Neural progenitor cell (in vitro differentiated cells): ENCODE data around the gene PRDM5. TPM values are rescaled to one million over a fixed set of nuclear protein-coding genes. Genes with fewer than 3 reads are reported as not detected.

Experiments
- DNase-seq: peaks from one replicate; pipeline ENCODE4 v3.0.0-alpha.2; 2016; ENCODE audit warnings: low spot score
- H2AFZ ChIP-seq: fragments of 200-600 bp; sonication (generic); replicated peaks from 2 replicates; pipeline ENCODE4 v1.6.1; 2016; ENCODE audit warnings: antibody characterized with exemption
- H3F3A ChIP-seq: fragments of 200-600 bp; sonication (generic); 2 replicates; pipeline ENCODE4 v1.6.1; 2016; ENCODE audit warnings: antibody characterized with exemption, low read depth
- H3K27ac ChIP-seq: fragments of 200-600 bp; sonication (generic); 2 replicates; pipeline ENCODE4 v1.5.1; 2016; ENCODE audit warnings: mild to moderate bottlenecking
- H3K27me3 ChIP-seq: fragments of 200-600 bp; sonication (generic); 2 replicates; pipeline ENCODE4 v1.6.1; 2016; ENCODE audit warnings: mild to moderate bottlenecking, moderate library complexity
- H3K36me3 ChIP-seq: fragments of 200-600 bp; sonication (generic); 2 replicates; pipeline ENCODE4 v1.5.1; 2016
- H3K4me1 ChIP-seq: fragments of 200-600 bp; sonication (generic); 2 replicates; pipeline ENCODE4 v1.6.1; 2016; ENCODE audit warnings: mixed run types
- H3K4me2 ChIP-seq: fragments of 200-600 bp; sonication (generic); 2 replicates; pipeline ENCODE4 v1.6.1; 2016
- H3K4me3 ChIP-seq: fragments of 200-600 bp; sonication (generic); 2 replicates; pipeline ENCODE4 v1.5.1; 2016
- H3K79me2 ChIP-seq: fragments of 200-600 bp; sonication (generic); 2 replicates; pipeline ENCODE4 v1.6.1; 2016; ENCODE audit warnings: low read depth
- H3K9ac ChIP-seq: fragments of 200-600 bp; sonication (generic); 2 replicates; pipeline ENCODE4 v1.6.1; 2016
- H3K9me3 ChIP-seq: fragments of 200-600 bp; sonication (generic); 2 replicates; pipeline ENCODE4 v1.5.1; 2016; ENCODE audit warnings: low read depth
- H4K20me1 ChIP-seq: fragments of 200-600 bp; sonication (generic); 2 replicates; pipeline ENCODE4 v1.6.1; 2016; ENCODE audit warnings: low read depth
- H3K27ac Mint-ChIP-seq: 3 replicates; pipeline ENCODE4 v1.8.0; 2021; ENCODE audit warnings: mixed read lengths
- H3K27me3 Mint-ChIP-seq: 2 replicates; pipeline ENCODE4 v1.8.0; 2022; ENCODE audit warnings: low read depth, mild to moderate bottlenecking, inconsistent platforms, moderate library complexity, mixed read lengths; ENCODE audit not compliant: insufficient read depth
- H3K36me3 Mint-ChIP-seq: 3 replicates; pipeline ENCODE4 v1.8.0; 2021; ENCODE audit warnings: mixed read lengths
- H3K4me1 Mint-ChIP-seq: 3 replicates; pipeline ENCODE4 v1.8.0; 2021; ENCODE audit warnings: mixed read lengths
- H3K4me3 Mint-ChIP-seq: 3 replicates; pipeline ENCODE4 v1.8.0; 2021; ENCODE audit warnings: mild to moderate bottlenecking, moderate library complexity, mixed read lengths
- H3K9me3 Mint-ChIP-seq: 3 replicates; pipeline ENCODE4 v1.8.0; 2020; ENCODE audit warnings: mixed read lengths
- EZH2 ChIP-seq: fragments of 200-600 bp; sonication (generic); IDR thresholded peaks from 2 replicates; pipeline ENCODE4 v1.6.1; 2017; ENCODE audit warnings: antibody characterized with exemption, mild to moderate bottlenecking, moderate library complexity
- EZH2phosphoT487 ChIP-seq: fragments of 200-600 bp; sonication (generic); IDR thresholded peaks from 2 replicates; pipeline ENCODE4 v1.6.1; 2017; ENCODE audit warnings: antibody characterized with exemption
- total RNA-seq: library from RNA; depleted of rRNA; stranded (reverse); fragments of >200 nt; gene quantifications from 2 replicates; pipeline ENCODE4 v1.2.3, GENCODE V29; 2015; ENCODE audit warnings: low replicate concordance
- TF ChIP-seq, protein P1 (sequence below): fragments of 200-600 bp; sonication (generic); IDR thresholded peaks from 2 replicates; pipeline ENCODE4 v1.5.1; 2017; ENCODE audit warnings: antibody characterized with exemption, mild to moderate bottlenecking

The PRDM5 gene
- total RNA-seq, 1 donor from 2014 or later: 51.7 TPM

DNA sequence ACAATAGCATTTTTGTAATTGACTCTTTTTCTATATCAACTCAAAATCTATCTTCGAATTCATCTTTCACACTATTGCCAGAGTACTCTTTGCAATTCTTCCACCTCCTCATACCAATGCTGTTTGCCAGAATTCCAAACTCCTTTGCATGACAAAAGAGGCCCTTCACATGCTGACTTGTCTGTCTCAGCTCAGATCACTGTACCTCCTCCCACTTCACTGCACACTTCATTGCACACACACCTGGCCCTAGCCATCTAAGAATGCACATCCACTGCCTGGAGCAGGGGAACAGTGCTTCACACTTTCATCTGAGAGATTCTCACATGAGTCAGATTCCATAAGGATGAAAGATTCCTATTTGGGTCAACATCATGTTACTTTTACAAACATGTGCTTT lies 56.5 kb downstream of the PRDM5 start:
- peak; percentile 79 for DNase-seq
- no peak overlapping the region for H3K27ac ChIP-seq
- Mint-ChIP-seq H3K4me3 (no peak overlapping the region), H3K9me3 (no peaks in the 10 kb centered on the region), H3K36me3 (no peaks in the 10 kb centered on the region), H3K27me3 (no peaks in the 10 kb centered on the region), H3K27ac (no peak overlapping the region), H3K4me1 (peaks cover 3% of the 10 kb centered on the region)
- peak overlapping the region; percentile 23 for H3K4me2 ChIP-seq
- no peaks in the 10 kb centered on the region for H3F3A ChIP-seq
- peaks cover 20% of the 10 kb centered on the region for H3K4me1 ChIP-seq
- H3K27me3 ChIP-seq: no peaks in the 10 kb centered on the region
- TF ChIP-seq, protein P1, sequence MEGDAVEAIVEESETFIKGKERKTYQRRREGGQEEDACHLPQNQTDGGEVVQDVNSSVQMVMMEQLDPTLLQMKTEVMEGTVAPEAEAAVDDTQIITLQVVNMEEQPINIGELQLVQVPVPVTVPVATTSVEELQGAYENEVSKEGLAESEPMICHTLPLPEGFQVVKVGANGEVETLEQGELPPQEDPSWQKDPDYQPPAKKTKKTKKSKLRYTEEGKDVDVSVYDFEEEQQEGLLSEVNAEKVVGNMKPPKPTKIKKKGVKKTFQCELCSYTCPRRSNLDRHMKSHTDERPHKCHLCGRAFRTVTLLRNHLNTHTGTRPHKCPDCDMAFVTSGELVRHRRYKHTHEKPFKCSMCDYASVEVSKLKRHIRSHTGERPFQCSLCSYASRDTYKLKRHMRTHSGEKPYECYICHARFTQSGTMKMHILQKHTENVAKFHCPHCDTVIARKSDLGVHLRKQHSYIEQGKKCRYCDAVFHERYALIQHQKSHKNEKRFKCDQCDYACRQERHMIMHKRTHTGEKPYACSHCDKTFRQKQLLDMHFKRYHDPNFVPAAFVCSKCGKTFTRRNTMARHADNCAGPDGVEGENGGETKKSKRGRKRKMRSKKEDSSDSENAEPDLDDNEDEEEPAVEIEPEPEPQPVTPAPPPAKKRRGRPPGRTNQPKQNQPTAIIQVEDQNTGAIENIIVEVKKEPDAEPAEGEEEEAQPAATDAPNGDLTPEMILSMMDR: no peak
- TF ChIP-seq EZH2: no peak
- no peak overlapping the region for H2AFZ ChIP-seq
- peaks cover 10% of the 10 kb centered on the region for H3K79me2 ChIP-seq
- no peak overlapping the region for H3K9ac ChIP-seq
- no peaks in the 10 kb centered on the region for H3K36me3 ChIP-seq
- H3K9me3 ChIP-seq: no peaks in the 10 kb centered on the region
- H4K20me1 ChIP-seq: no peaks in the 10 kb centered on the region
- no peak overlapping the region for H3K4me3 ChIP-seq

DNA sequence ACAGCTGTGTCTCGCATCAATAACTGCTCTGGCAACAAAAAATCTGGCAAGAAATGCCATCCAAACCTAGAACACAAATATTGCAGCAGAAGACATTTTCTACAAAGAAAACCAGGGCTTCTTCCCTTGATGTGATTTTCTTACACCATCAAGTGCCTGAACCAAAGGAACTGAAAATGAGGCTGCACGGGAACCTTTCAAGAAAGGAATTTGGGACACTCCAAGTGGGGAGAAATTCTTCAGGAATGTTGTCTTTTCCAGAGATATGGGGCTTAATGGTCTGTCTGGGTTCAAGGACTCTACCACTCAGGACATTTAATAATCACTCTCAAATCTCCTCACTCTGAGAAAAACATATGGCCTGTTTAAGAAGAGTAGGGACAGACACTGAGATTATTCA lies 57.6 kb downstream of the PRDM5 start:
- H3K36me3 ChIP-seq: no peaks in the 10 kb centered on the region
- TF ChIP-seq, protein P1: no peak
- TF ChIP-seq EZH2phosphoT487 (no peak), EZH2 (no peak)
- Mint-ChIP-seq H3K9me3 (no peaks in the 10 kb centered on the region), H3K4me3 (no peak overlapping the region), H3K27ac (no peak overlapping the region), H3K36me3 (no peaks in the 10 kb centered on the region), H3K4me1 (peaks cover 3% of the 10 kb centered on the region), H3K27me3 (no peaks in the 10 kb centered on the region)
- no peak overlapping the region for H3K27ac ChIP-seq
- no peak overlapping the region for H3K9ac ChIP-seq
- H3K27me3 ChIP-seq: no peaks in the 10 kb centered on the region
- H3K4me3 ChIP-seq: no peak overlapping the region
- H3K9me3 ChIP-seq: no peaks in the 10 kb centered on the region
- peaks cover 10% of the 10 kb centered on the region for H3K79me2 ChIP-seq
- H2AFZ ChIP-seq: no peak overlapping the region
- H3F3A ChIP-seq: no peaks in the 10 kb centered on the region
- no peak overlapping the region for H3K4me2 ChIP-seq
- H4K20me1 ChIP-seq: no peaks in the 10 kb centered on the region
- DNase-seq: no peak
- H3K4me1 ChIP-seq: peaks cover 20% of the 10 kb centered on the region

DNA sequence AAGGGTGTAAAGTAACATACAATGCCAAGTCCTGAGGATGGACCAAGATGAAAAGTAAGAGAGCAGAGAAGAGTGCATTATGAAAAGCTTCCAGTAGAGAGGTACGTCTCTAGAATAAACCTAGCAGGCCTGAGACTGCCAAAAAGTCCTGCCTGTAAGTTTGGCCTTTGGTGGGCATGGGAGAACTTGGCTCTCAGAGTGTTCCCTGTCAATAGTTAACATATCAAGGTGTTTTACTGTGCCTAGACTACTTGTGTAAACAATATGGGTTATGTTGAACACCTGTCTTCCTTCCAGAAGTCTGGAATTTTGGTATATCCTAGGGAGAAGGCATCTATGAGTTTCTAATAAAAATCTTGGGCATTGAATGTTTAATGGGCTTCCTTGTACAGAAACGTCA lies 60.1 kb downstream of the PRDM5 start:
- Histone ChIP-seq H3K4me3 (no peak overlapping the region), H4K20me1 (no peaks in the 10 kb centered on the region), H3K4me2 (no peak overlapping the region), H3K9me3 (no peaks in the 10 kb centered on the region), H3F3A (no peaks in the 10 kb centered on the region), H3K27me3 (no peaks in the 10 kb centered on the region), H3K4me1 (peaks cover 30% of the 10 kb centered on the region), H3K36me3 (no peaks in the 10 kb centered on the region), H3K9ac (no peak overlapping the region), H2AFZ (no peak overlapping the region), H3K79me2 (peaks cover 10% of the 10 kb centered on the region), H3K27ac (no peak overlapping the region)
- Mint-ChIP-seq H3K4me1 (peaks cover 3% of the 10 kb centered on the region), H3K36me3 (no peaks in the 10 kb centered on the region), H3K4me3 (no peak overlapping the region), H3K27ac (no peak overlapping the region), H3K9me3 (no peaks in the 10 kb centered on the region), H3K27me3 (no peaks in the 10 kb centered on the region)
- no peak for DNase-seq
- TF ChIP-seq EZH2 (no peak), EZH2phosphoT487 (no peak)
- TF ChIP-seq, protein P1: no peak

DNA sequence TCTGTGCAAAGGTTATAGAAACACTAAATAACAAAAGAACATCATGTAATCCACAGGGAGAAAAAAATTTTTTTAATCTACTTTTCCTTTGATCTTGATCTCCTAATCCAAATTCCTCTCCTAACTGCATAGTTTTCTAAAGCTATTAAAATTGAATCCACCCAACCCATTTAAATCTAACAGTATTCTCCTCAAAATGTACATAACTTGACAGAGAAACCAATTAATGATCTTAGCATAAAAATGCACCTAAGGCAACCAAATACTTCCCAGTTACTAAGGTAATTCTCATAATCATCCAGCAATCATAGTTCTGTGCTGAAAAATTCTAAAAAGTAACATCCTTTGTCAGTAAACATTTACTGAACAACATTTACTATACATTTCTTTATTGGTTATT lies 60.7 kb downstream of the PRDM5 start:
- TF ChIP-seq EZH2phosphoT487: no peak
- Mint-ChIP-seq H3K9me3 (no peaks in the 10 kb centered on the region), H3K27me3 (no peaks in the 10 kb centered on the region), H3K36me3 (no peaks in the 10 kb centered on the region), H3K4me1 (peaks cover 3% of the 10 kb centered on the region), H3K27ac (no peak overlapping the region), H3K4me3 (no peak overlapping the region)
- DNase-seq: no peak
- Histone ChIP-seq H3K4me2 (no peak overlapping the region), H2AFZ (no peak overlapping the region), H3K9me3 (no peaks in the 10 kb centered on the region), H3K4me3 (no peak overlapping the region), H3K79me2 (peaks cover 10% of the 10 kb centered on the region), H3K9ac (no peak overlapping the region), H3K36me3 (no peaks in the 10 kb centered on the region), H3K4me1 (peaks cover 27% of the 10 kb centered on the region), H4K20me1 (no peaks in the 10 kb centered on the region), H3F3A (no peaks in the 10 kb centered on the region), H3K27me3 (no peaks in the 10 kb centered on the region), H3K27ac (no peak overlapping the region)
